GM19240 (cell line): Measurements from ENCODE around the gene CLK4.
"Not testable (repeated sequence)": the region's sequence is repeated elsewhere in the genome, so short reads cannot be mapped to it uniquely, and the experiment has no call there.

ENCODE experiments used
- DNase-seq: peaks from one replicate; pipeline ENCODE4 v3.0.0; 2011; ENCODE audit warnings: low spot score; ENCODE audit not compliant: insufficient read length

Gene CLK4

DNA sequence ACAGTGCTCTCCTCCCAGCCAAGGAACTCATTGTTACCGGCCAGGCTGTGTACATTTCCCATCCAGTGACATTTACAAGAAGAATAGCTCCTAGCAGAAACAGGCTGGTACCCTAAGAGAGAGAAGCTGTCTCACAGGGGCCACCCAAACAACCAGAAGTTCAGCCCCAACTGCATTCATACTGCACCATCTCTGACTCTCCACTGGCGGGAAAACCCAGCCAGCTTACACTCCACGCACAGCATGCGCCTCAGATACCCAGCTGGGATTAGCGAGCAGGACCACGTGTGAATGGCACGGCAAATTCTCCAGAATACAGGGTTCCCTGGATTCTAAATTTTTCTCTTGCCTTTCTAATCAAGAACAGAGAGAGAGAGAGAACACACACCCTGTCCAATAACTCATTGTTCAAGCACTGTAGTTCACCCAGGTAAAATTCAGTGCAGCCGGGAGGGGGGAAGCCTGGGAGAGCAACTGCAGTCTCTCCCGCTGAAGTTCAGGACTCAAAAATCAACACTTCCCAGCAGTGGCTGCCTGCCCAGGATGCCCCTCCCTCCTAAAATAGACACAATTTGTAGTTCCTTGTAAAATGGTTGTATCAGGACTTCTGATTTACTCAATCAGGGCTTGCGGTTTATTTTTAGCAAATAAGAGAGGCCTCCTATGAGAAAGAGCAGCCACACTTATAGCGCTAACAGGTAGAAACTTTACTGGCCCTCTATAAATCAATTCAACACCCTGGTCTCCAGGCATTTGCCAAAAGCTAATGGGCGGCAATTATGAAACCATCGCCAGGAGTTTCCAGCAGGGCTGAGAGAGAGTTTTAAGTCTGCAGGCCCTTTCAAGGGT lies 38.9 kb downstream of the CLK4 start:
- DNase-seq: no peak

DNA sequence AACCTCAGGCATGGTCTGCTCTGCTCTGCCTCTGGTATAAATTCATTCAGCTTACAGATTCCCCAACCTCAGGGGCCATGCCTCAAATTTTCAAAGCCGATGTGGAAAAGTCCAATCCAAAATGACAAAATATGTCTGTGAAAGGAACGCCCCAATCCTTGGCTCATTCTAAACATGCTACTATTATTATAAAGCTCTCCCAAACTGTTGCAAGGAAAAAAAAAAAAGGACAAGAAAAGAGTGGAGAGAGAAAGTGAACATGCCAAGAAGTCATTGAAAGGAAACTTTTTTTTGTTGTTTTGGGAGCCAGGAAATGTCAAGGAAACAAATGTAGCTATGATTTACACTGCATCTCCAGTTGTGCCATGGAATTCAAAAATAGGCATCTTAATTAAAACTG lies 40.5 kb downstream of the CLK4 start:
- no peak for DNase-seq

- not testable (repeated sequence) for DNase-seq
Measured at GRCh38 chr5:178585421-178585820, 41.4 kb downstream of the CLK4 start.

DNA sequence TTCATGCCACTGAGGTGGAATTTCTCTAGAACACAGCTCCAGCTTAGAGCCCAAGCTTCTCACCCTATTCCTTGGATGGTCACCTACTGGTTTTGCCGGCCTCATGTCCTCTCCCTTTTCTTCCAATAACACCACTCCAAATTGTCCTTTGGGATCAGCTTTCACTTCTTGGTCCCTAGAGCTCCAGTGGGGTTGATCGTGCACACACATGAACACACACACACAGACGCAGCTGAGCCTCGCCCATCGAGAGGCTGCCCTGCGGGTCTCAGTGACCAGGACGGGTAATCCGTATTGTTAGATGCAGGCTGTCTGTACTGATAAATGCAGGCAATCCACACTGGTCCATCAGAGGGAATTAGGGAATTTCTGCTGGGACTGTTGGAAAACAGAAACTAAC lies 43.6 kb downstream of the CLK4 start:
- DNase-seq: no peak

- DNase-seq: no peak
Measured at GRCh38 chr5:178582291-178582690, 44.6 kb downstream of the CLK4 start.

DNA sequence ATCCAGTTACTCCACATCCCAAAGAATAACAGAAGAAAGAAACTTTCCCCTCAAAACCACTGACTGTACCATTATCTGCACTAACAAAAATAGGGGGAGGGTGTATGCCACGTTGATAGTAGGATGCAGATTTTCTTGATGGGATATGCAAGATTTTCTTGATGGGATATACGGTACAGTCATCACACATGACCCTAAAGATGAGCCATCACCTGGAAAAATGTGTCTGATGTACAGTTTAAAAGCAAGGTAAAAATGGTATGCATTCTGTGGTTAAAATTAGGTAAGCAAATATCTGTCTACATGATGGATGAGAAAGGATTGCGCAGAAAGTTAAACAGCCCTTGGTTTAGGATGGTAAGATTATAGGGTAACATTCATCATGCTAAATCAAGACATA lies 45.2 kb downstream of the CLK4 start:
- DNase-seq: no peak

DNA sequence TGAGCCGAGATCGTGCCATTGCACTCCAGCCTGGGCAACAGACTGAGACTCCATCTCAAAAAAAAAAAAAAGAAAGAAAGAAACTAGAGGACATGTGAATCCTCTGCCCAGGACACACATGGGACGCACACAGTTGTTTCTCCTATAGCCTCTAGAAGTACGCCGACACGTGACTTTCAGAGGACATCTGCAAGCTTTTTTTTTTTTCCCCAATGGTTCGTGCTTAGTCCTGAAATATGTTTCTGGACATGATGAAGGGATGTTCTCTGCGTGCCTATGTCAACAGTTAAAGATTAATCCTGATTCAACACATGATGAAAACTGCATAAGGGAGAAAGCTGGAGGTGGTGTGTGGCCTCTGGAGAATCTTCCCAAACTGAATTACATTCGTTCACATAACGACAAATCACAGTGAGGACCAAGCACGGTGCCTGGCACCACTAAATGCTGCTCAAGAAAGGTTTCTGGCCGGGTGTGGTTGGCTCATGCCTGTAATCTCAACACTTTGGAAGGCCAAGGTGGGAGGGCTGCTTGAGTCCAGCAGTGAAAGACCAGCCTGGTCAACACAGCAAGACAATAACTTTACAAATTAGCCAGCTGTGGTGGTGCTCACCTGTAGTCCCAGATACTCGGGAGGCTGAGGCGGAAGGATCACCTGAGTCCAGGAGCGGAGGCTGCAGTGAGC lies 46.4 kb downstream of the CLK4 start:
- no peak for DNase-seq

GRCh38 chr5:178577944-178578343 lies 48.9 kb downstream of the CLK4 start:
- DNase-seq: no peak

GRCh38 chr5:178577376-178577839 lies 49.4 kb downstream of the CLK4 start:
- DNase-seq: no peak

DNA sequence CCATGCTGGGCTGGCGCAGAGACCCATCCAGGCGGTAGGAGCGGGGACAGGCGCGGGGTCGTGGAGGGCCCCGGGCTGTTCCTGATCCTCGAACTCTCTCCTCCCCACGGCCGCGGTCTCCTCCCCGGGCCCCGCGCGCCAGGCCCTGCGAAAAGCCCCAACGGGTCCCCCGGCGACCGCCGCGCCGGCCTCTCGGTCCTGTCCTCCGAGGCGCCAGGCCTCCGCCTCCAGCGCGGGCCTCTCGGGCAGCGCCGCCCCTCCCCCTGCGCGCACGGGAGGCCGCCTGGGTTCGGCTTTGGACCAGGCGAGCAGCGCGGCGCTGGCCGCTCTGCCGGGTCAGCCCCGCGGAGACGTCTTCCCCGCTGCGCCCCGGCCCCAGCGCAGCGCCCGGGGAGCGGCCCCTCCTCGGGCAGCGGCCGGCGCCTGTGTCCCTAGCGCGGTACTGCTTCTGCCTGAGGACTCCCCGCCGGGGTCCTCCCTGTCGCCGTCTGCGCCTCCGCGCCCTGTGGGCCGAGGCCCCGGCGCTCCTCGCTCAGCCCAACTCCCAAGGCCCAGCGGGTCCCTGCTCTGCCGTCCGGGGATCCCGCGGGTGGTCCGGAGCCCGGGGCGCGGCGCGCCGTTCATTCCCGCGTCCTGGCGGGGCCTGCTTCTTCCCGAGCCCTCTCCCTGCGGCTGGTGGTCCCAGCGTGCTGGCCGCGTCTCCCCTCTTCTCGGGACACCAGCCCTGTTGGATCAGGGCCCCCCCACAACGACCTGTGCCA lies 50.1 kb downstream of the CLK4 start:
- no peak for DNase-seq

DNA sequence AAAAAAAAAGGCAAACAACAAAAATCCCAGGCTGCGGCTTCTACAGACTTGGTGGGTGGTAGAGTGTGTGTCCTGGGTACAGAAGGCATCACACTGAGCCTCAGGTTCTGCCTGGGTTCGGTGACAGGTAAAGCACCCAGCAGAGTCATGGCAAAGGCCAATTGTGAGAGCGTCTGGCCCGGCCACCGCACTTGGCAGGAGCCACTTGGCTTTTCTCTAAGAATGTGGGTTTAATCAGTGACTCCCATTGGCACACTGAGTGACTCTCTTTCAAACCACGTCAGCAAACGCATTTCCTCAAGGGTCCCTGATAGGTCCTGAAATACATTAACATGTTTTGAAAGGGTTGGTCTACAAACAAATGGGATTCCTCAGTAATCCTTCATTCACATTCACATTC lies 53.6 kb downstream of the CLK4 start:
- no peak for DNase-seq

DNA sequence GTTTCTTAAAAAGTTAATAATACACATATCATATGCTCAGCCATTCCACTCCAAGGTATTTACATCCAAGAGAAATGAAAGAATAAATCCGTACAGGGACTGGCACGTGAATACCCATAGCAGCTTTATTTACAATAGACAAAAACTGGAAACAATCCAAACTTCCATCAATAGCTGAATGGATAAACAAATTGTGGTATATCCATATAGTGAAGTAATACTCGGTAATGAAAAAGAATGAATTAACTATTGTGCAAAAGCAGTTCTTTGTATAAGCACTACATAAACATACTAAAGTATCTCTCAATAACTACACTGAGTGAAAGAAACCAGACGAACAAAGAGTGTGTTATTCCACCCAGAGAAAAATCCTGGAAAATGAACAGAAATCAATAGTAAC lies 54.2 kb downstream of the CLK4 start:
- no peak for DNase-seq

DNA sequence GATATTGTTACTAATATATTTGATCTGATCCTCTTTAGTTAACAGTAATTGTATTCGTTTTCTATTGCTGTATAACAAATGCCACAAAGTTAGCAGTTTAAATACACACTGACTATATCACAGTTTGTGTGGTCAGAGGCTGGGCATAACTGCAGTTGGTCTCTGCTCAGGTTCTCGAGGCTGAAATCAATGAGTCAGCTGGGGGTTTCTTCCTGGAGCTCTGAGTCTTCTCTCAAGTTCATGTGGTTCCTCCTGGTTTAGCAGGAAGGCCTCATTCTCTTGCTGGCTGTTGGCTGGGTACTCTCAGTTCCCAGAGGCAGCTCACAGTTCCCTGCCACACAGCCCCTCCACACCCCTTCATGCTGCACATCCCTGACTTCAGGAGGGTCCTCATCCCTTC lies 57.4 kb downstream of the CLK4 start:
- DNase-seq: no peak

- no peak for DNase-seq
Measured at GRCh38 chr5:178564811-178565550, 61.9 kb downstream of the CLK4 start.

- no peak for DNase-seq
Measured at GRCh38 chr5:178564397-178564796, 62.5 kb downstream of the CLK4 start.

DNA sequence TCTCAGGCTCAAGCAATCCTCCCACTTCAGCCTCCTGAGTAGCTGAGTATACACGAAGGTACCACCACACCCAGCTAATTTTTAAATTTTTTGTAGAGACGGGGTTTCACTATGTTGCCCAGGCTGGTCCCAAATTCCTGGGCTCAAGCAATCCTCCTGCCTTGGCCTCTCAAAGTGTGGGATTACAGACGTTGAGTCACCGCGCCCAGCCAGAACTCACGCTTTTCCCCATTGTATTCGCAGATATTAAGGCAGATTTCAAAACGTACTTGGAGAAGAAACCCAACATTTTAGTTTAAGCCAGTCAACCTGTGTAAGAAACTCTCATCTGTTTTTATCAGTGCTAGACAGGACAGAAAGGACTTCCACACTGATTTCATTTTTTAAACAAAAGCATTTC lies 63.2 kb downstream of the CLK4 start:
- DNase-seq: no peak

DNA sequence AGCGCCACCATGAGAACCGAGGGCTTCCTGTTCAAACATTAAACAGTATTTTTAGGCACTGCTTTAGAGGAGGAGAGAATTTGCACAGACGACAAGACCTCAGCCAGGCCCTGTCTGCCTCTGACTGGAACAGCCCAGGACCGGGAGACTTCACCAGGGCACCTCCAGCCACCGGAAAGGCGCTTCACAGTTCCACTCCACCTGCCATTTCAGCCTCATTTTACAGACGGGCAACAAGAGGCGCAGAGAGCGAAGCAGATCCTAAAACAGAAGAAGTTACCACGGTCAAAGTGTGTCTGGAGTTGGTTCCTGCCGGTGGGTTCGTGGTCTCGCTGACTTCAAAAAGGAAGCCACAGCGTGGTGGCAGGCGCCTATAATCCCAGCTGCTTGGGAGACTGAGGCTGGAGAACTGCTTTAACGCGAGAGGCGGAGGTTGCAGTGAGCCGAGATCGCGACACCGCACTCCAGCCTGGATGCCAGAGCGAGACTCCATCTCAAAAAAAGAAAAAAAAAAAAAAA lies 65.0 kb downstream of the CLK4 start:
- DNase-seq: no peak

GRCh38 chr5:178560911-178561310 lies 65.9 kb downstream of the CLK4 start:
- no peak for DNase-seq

GRCh38 chr5:178557416-178557815 lies 69.4 kb downstream of the CLK4 start:
- no peak for DNase-seq

- DNase-seq: no peak
Measured at GRCh38 chr5:178555771-178556211, 71.1 kb downstream of the CLK4 start.

DNA sequence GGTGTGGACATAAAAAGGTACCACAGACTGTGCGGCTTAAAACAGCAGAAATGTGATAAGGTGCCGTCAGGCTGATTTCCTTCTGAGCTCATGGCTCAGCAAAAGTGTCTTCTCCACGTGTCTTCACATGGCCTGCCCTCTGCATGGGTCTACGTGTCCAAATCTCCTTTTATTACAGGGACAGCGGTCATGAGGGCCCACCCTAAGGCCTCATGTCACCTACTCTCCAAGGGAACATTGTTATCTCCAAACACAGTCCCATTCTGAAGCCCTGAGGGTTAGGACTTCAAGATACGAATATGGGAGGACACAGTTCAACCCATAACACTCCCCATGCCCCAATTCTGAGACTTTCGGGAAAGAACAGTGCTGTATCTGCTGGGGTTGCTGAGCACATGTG lies 71.8 kb downstream of the CLK4 start:
- DNase-seq: no peak
